GM21360 (cell line): ENCODE results near the gene DPEP3.
"Not testable (repeated sequence)": the region's sequence is repeated elsewhere in the genome, so short reads cannot be mapped to it uniquely, and the experiment has no call there.

Experiments used
- ATAC-seq: cut with Tn5 transposase; IDR thresholded peaks from one replicate; pipeline ENCODE4 v1.9.1; 2021; ENCODE audit warnings: mild to moderate bottlenecking, moderate library complexity; ENCODE audit not compliant: unreplicated experiment

DPEP3 gene

GRCh38 chr16:67945392-67945933 is 34.8 kb downstream of the DPEP3 start:
- ATAC-seq: no peak

- no peak for ATAC-seq
Measured at GRCh38 chr16:67944690-67945391, 35.5 kb downstream of the DPEP3 start.

GRCh38 chr16:67943619-67944504 is 36.4 kb downstream of the DPEP3 start, which contains the start of gene LCAT:
Gene LCAT (minus strand): TSS chr16:67944120. CDS start chr16:67944101, 19 bp downstream.
- ATAC-seq: no peak

GRCh38 chr16:67943256-67943618 is 37.1 kb downstream of the DPEP3 start:
- no peak for ATAC-seq

- ATAC-seq: no peak
Measured at GRCh38 chr16:67942510-67943255, 37.6 kb downstream of the DPEP3 start.

- ATAC-seq: no peak
Measured at GRCh38 chr16:67942200-67942509, 38.1 kb downstream of the DPEP3 start.

- ATAC-seq: no peak
Measured at GRCh38 chr16:67941469-67942199, 38.7 kb downstream of the DPEP3 start.

GRCh38 chr16:67940446-67941089 is 39.7 kb downstream of the DPEP3 start:
- no peak for ATAC-seq

GRCh38 chr16:67939507-67940445 is 40.5 kb downstream of the DPEP3 start:
- ATAC-seq: no peak

- not testable (repeated sequence) for ATAC-seq
Measured at GRCh38 chr16:67937713-67938112, 42.6 kb downstream of the DPEP3 start.

- ATAC-seq: peak; percentile 46
Measured at GRCh38 chr16:67936880-67937605, 43.3 kb downstream of the DPEP3 start.

GRCh38 chr16:67936124-67936879 is 44.0 kb downstream of the DPEP3 start, which contains the start of gene PSMB10:
Gene PSMB10 (minus strand): TSS chr16:67936850. CDS start chr16:67936749, 101 bp downstream.
- ATAC-seq: peak; percentile 2

- peak; percentile 83 for ATAC-seq
Measured at GRCh38 chr16:67935402-67936123, 44.7 kb downstream of the DPEP3 start.

- no peak for ATAC-seq
Measured at GRCh38 chr16:67935101-67935401, 45.2 kb downstream of the DPEP3 start.

GRCh38 chr16:67934306-67935100 is 45.8 kb downstream of the DPEP3 start:
- no peak for ATAC-seq

GRCh38 chr16:67933805-67934204 is 46.5 kb downstream of the DPEP3 start:
- no peak for ATAC-seq
